ENCODE data around the gene MYO1B. TPM values are rescaled to one million over a fixed set of nuclear protein-coding genes. Genes with fewer than 3 reads are reported as not detected.

MYO1B gene
- total and polyA plus RNA-seq, 2 of the 8 experiments (the other 6 are each of a cell fraction or from before 2014, with no cell fraction given): 15.5 to 61.2 TPM

DNA sequence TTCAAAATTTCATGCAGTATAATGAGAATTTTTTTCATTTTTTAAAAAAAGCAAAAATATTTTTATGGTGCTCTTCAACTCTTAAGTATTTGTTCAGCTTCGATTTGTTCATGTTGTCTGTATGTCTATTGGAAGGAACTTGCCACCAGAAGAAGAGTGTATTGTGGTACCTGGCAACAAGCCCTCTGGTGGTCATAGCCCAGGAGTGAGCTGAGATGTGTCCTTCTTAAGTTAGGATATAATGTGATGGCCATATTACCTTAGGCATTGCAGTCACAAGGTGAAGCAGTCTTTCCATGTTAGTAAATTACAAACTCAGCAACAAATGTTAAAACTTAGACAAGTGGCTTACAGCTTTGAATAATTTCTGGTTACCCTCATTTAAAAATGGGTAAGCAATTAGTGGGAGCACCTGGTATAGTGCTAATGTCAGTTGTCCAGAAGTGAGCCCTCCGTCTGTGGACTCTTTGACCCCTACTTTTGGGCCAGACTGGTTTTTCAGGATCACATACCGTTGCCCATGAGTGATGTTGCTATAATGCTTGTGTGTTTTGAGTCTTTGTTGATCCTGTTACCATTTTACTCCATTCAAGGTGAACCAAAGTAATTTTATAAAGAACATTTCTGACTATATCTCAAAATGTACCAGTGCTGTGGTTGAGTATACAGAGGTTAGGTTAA lies 57.4 kb downstream of the MYO1B start:
- Histone ChIP-seq H3K23me2 (ENCODE audit: low read depth, low read length) (no peaks in the 10 kb centered on the region), H2AFZ (ENCODE audit: low read length) (no peak overlapping the region), H3K9me3 (ENCODE audit: insufficient read depth in 2 of 2, low read depth in 1 of 2, low read length in 1 of 2) (no peaks in the 10 kb centered on the region), H3K36me3 (ENCODE audit: control insufficient read depth in 2 of 4, insufficient read depth in 4 of 4, low read length in 3 of 4) (no peaks in the 10 kb centered on the region), H2BK120ac (replicated peaks; ENCODE audit: low read depth, low read length) (no peak overlapping the region), H4K20me1 (replicated peaks in 1 of 2; ENCODE audit: control insufficient read depth in 1 of 2, insufficient read depth in 2 of 2, low read length in 2 of 2) (peaks cover 1 to 4% of the 10 kb centered on the region in 2 experiments), H3K18ac (ENCODE audit: extremely low read depth, low read length) (no peak overlapping the region), H3K9ac (replicated peaks in 1 of 4; ENCODE audit: extremely low read depth in 1 of 4, low read depth in 3 of 4, low read length in 3 of 4) (no peak overlapping the region), H3K56ac (replicated peaks; ENCODE audit: insufficient read length, low read depth, low read length) (no peak overlapping the region), H2BK12ac (ENCODE audit: low read depth, low read length) (no peak overlapping the region), H3K4me3 (ENCODE audit: extremely low read depth in 1 of 4, insufficient read depth in 2 of 4, low read depth in 3 of 4, low read length in 4 of 4) (no peak overlapping the region), H3K14ac (ENCODE audit: insufficient read length) (no peak overlapping the region), H3K23ac (ENCODE audit: insufficient read length) (no peak overlapping the region), H3K27me3 (replicated peaks in 1 of 4; ENCODE audit: control insufficient read depth in 3 of 4, extremely low read depth in 1 of 4, insufficient read depth in 3 of 4, low read length in 3 of 4) (no peaks in the 10 kb centered on the region; a peak in 1 of 7 replicates), H4K91ac (replicated peaks; ENCODE audit: insufficient read length, low read length) (no peak overlapping the region), H4K5ac (ENCODE audit: insufficient read length, low read depth, low read length) (no peak overlapping the region), H3K27ac (ENCODE audit: low read depth, low read length) (no peak overlapping the region), H4K8ac (ENCODE audit: extremely low read depth, insufficient read depth, low read length) (no peak overlapping the region), H2AK5ac (ENCODE audit: low read depth, low read length) (no peak overlapping the region), H3K79me1 (ENCODE audit: low read depth, low read length) (no peaks in the 10 kb centered on the region; the same call in none of the 2 replicates), H2BK15ac (ENCODE audit: low read length) (no peak overlapping the region), H3K4me1 (replicated peaks in 1 of 4; ENCODE audit: control insufficient read depth in 3 of 4, insufficient read depth in 4 of 4, low read length in 3 of 4) (peaks cover 0 to 5% (median under 1%) of the 10 kb centered on the region in 4 experiments; a peak in 2 of 7 replicates), H3K79me2 (ENCODE audit: control insufficient read depth in 1 of 2, insufficient read depth in 2 of 2, low read length in 2 of 2) (peaks cover 3 to 53% of the 10 kb centered on the region in 2 experiments; a peak in 3 of 4 replicates), H3K4ac (replicated peaks; ENCODE audit: insufficient read length, low read depth, low read length) (no peak overlapping the region), H2BK5ac (ENCODE audit: low read depth, low read length) (no peak overlapping the region), H3K4me2 (ENCODE audit: insufficient read depth in 1 of 2, low read depth in 2 of 2, low read length in 2 of 2) (no peak overlapping the region), H2BK20ac (ENCODE audit: low read length) (no peak overlapping the region)
- ChIA-PET CTCF (ENCODE audit: partially characterized antibody) (interaction anchor here (0.6 to 2.9 kb wide), 17 partner anchors 13 to 411 kb away, joined by 3 to 32 read pairs (median 4); no protein-coding TSS in a partner anchor), POLR2A (ENCODE audit: partially characterized antibody) (interaction anchor here (1.5 kb wide), 1 partner anchor 11 kb away, joined by 4 read pairs; no protein-coding TSS in a partner anchor)
- no peak for FAIRE-seq
- 85% methylated on average over 3 of the region's 3 CpGs; no CpG with 5 or more reads in 1 of the 2 experiments for WGBS, 2 experiments (ENCODE audit: extremely low coverage in 1 of 2, insufficient coverage in 1 of 2, insufficient read length in 1 of 2, insufficient replicate concordance in 2 of 2, low coverage in 1 of 2, low lambda C conversion rate in 2 of 2, missing lambda C conversion rate in 1 of 2)
- DNase-seq (ENCODE audit: low read depth in 1 of 2, low spot score in 2 of 2): no peak
- TF ChIP-seq SP1 (IDR thresholded peaks at IDR 0.05; ENCODE audit: low read depth, low read length) (no peak), KDM4A (IDR thresholded peaks at IDR 0.05; ENCODE audit: low read depth, low read length, severe bottlenecking) (no peak), ASH2L (IDR thresholded peaks at IDR 0.05; ENCODE audit: low read length) (no peak), RBBP5 (IDR thresholded peaks at IDR 0.05; ENCODE audit: borderline replicate concordance, low read depth, low read length) (no peak), BRCA1 (IDR thresholded peaks at IDR 0.05; ENCODE audit: low read depth, low read length) (no peak), YY1 (IDR thresholded peaks at IDR 0.05; ENCODE audit: low read depth, low read length) (0 out of 2 replicates have a peak, but pooled peaks have one; percentile 57), RAD21 (IDR thresholded peaks at IDR 0.05 in 1 of 2, conservative IDR thresholded peaks at IDR 0.05 in 1 of 2; ENCODE audit: low read depth in 2 of 2, low read length in 2 of 2) (peak; percentile 29 to 49; a peak in 3 of 4 replicates), CEBPB (IDR thresholded peaks at IDR 0.05; ENCODE audit: low read depth, low read length) (no peak), ZNF274 (IDR thresholded peaks at IDR 0.05; ENCODE audit: borderline replicate concordance, extremely low read depth, low read length) (no peak), SP2 (IDR thresholded peaks at IDR 0.05; ENCODE audit: low read length) (no peak), NRF1 (IDR thresholded peaks at IDR 0.05; ENCODE audit: low read depth, low read length) (no peak), MAFK (IDR thresholded peaks at IDR 0.05; ENCODE audit: low read depth, low read length) (no peak)

Data from H1 (cell line).